IgD-negative memory B cell (primary cell): ENCODE results near the gene SMAD3. TPM values are rescaled to one million over a fixed set of nuclear protein-coding genes. Genes with fewer than 3 reads are reported as not detected.
"Not testable (repeated sequence)": the region's sequence is repeated elsewhere in the genome, so short reads cannot be mapped to it uniquely, and the experiment has no call there.

Source experiments
- H3K27ac Mint-ChIP-seq, 3 donors: one replicate each; pipeline ENCODE4 v1.8.0; 2020 to 2022; ENCODE audit warnings: mild to moderate bottlenecking in 3 of 3, mixed read lengths in 3 of 3, moderate library complexity in 1 of 3
- H3K27me3 Mint-ChIP-seq: one replicate; pipeline ENCODE4 v1.8.0; 2021; ENCODE audit warnings: mixed read lengths
- H3K36me3 Mint-ChIP-seq: one replicate; pipeline ENCODE4 v1.8.0; 2020; ENCODE audit warnings: mild to moderate bottlenecking, mixed read lengths
- H3K4me1 Mint-ChIP-seq, 3 donors: one replicate each; pipeline ENCODE4 v1.8.0; 2020 to 2022; ENCODE audit warnings: mixed read lengths in 3 of 3, mild to moderate bottlenecking in 1 of 3
- H3K4me3 Mint-ChIP-seq, 4 donors: one replicate each; pipeline ENCODE4 v1.8.0; 2020 to 2022; ENCODE audit warnings: mild to moderate bottlenecking in 4 of 4, mixed read lengths in 4 of 4, moderate library complexity in 3 of 4
- H3K9me3 Mint-ChIP-seq, 3 donors: one replicate each; pipeline ENCODE4 v1.8.0; 2020 to 2021; ENCODE audit warnings: mixed read lengths in 3 of 3, mild to moderate bottlenecking in 1 of 3
- polyA plus RNA-seq: library from polyadenylated mRNA; unstranded; fragments of 300-500 nt; fragmentation: Illumina TruSeq; gene quantifications from one replicate; pipeline ENCODE4 v1.2.3, GENCODE V29; 2021

The SMAD3 gene
- polyA plus RNA-seq, 1 donor from 2014 or later, result 32.4 TPM

GRCh38 chr15:67120839-67121643, 55.6 kb downstream of the SMAD3 start:
- Mint-ChIP-seq H3K27ac (peak overlapping the region; percentile 94 to 99 (median 98)), H3K4me3 (peak overlapping the region; percentile 76 to 91 (median 89)), H3K36me3 (no peaks in the 10 kb centered on the region), H3K4me1 (peaks cover 55 to 78% (median 72%) of the 10 kb centered on the region in 3 donors), H3K9me3 (no peaks in the 10 kb centered on the region), H3K27me3 (no peaks in the 10 kb centered on the region)

- peak overlapping the region; percentile 94 to 99 (median 98) for H3K27ac Mint-ChIP-seq
- no peaks in the 10 kb centered on the region for H3K9me3 Mint-ChIP-seq
- no peaks in the 10 kb centered on the region for H3K36me3 Mint-ChIP-seq
- no peaks in the 10 kb centered on the region for H3K27me3 Mint-ChIP-seq
- peaks cover 50 to 77% (median 72%) of the 10 kb centered on the region in 3 donors for H3K4me1 Mint-ChIP-seq
- peak overlapping the region; percentile 76 to 91 (median 89) for H3K4me3 Mint-ChIP-seq
Observed at GRCh38 chr15:67121644-67122605, 56.5 kb downstream of the SMAD3 start.

GRCh38 chr15:67122816-67123215, 57.4 kb downstream of the SMAD3 start:
- H3K4me3 Mint-ChIP-seq, H3K27me3 Mint-ChIP-seq, H3K9me3 Mint-ChIP-seq, H3K36me3 Mint-ChIP-seq: not testable (repeated sequence)
- Mint-ChIP-seq H3K27ac (peak overlapping the region; percentile 86 to 99 (median 98)), H3K4me1 (peaks cover 47 to 75% (median 71%) of the 10 kb centered on the region in 3 donors)

- not testable (repeated sequence) for H3K4me3 Mint-ChIP-seq, H3K36me3 Mint-ChIP-seq, H3K9me3 Mint-ChIP-seq, H3K27me3 Mint-ChIP-seq
- peak overlapping the region in 2 of 3 donors; percentile 98 to 99 for H3K27ac Mint-ChIP-seq
- peaks cover 45 to 72% (median 72%) of the 10 kb centered on the region in 3 donors for H3K4me1 Mint-ChIP-seq
Observed at GRCh38 chr15:67123291-67123690, 57.9 kb downstream of the SMAD3 start.

GRCh38 chr15:67124111-67124510, 58.7 kb downstream of the SMAD3 start:
- Mint-ChIP-seq H3K27me3 (no peaks in the 10 kb centered on the region), H3K36me3 (peaks cover 6% of the 10 kb centered on the region), H3K4me1 (peaks cover 44 to 67% (median 66%) of the 10 kb centered on the region in 3 donors), H3K27ac (peak overlapping the region; percentile 61 to 98 (median 84)), H3K4me3 (peak overlapping the region in 3 of 4 donors; percentile 20 to 75 (median 41)), H3K9me3 (no peaks in the 10 kb centered on the region)

- no peaks in the 10 kb centered on the region for H3K9me3 Mint-ChIP-seq
- H3K36me3 Mint-ChIP-seq, result peaks cover 6% of the 10 kb centered on the region
- peaks cover 44 to 70% (median 61%) of the 10 kb centered on the region in 3 donors for H3K4me1 Mint-ChIP-seq
- no peaks in the 10 kb centered on the region for H3K27me3 Mint-ChIP-seq
- H3K4me3 Mint-ChIP-seq, result peak overlapping the region in 2 of 4 donors; percentile 20 to 32
- peak overlapping the region; percentile 61 to 98 (median 84) for H3K27ac Mint-ChIP-seq
Observed at GRCh38 chr15:67124911-67125588, 59.6 kb downstream of the SMAD3 start.

GRCh38 chr15:67125589-67126502, 60.4 kb downstream of the SMAD3 start:
- H3K9me3 Mint-ChIP-seq, result no peaks in the 10 kb centered on the region
- H3K4me3 Mint-ChIP-seq, result no peak overlapping the region
- peaks cover 6% of the 10 kb centered on the region for H3K36me3 Mint-ChIP-seq
- H3K27ac Mint-ChIP-seq, result peak overlapping the region; percentile 9 to 84 (median 18)
- peaks cover 46 to 68% (median 57%) of the 10 kb centered on the region in 3 donors for H3K4me1 Mint-ChIP-seq
- H3K27me3 Mint-ChIP-seq, result no peaks in the 10 kb centered on the region

GRCh38 chr15:67126551-67127330, 61.3 kb downstream of the SMAD3 start:
- no peaks in the 10 kb centered on the region for H3K27me3 Mint-ChIP-seq
- peaks cover 48 to 68% (median 62%) of the 10 kb centered on the region in 3 donors for H3K4me1 Mint-ChIP-seq
- H3K4me3 Mint-ChIP-seq, result peak overlapping the region in 1 of 4 donors; percentile 50
- peak overlapping the region in 2 of 3 donors; percentile 18 to 85 for H3K27ac Mint-ChIP-seq
- peaks cover 6% of the 10 kb centered on the region for H3K36me3 Mint-ChIP-seq
- H3K9me3 Mint-ChIP-seq, result no peaks in the 10 kb centered on the region

- Mint-ChIP-seq H3K27me3 (no peaks in the 10 kb centered on the region), H3K4me3 (peak overlapping the region in 1 of 4 donors; percentile 50), H3K27ac (peak overlapping the region in 2 of 3 donors; percentile 18 to 85), H3K9me3 (no peaks in the 10 kb centered on the region), H3K36me3 (peaks cover 8% of the 10 kb centered on the region), H3K4me1 (peaks cover 46 to 68% (median 62%) of the 10 kb centered on the region in 3 donors)
Observed at GRCh38 chr15:67127331-67127664, 61.9 kb downstream of the SMAD3 start.

- Mint-ChIP-seq H3K4me3 (peak overlapping the region in 1 of 4 donors; percentile 74), H3K27me3 (no peaks in the 10 kb centered on the region), H3K36me3 (peaks cover 8% of the 10 kb centered on the region)
Observed at GRCh38 chr15:67127965-67128364, 62.6 kb downstream of the SMAD3 start.

GRCh38 chr15:67130166-67130565, 64.8 kb downstream of the SMAD3 start:
- H3K9me3 Mint-ChIP-seq, result no peaks in the 10 kb centered on the region
- H3K4me1 Mint-ChIP-seq, result peaks cover 62 to 74% (median 73%) of the 10 kb centered on the region in 3 donors
- peak overlapping the region in 2 of 3 donors; percentile 18 to 46 for H3K27ac Mint-ChIP-seq
- peaks cover 8% of the 10 kb centered on the region for H3K36me3 Mint-ChIP-seq
- no peaks in the 10 kb centered on the region for H3K27me3 Mint-ChIP-seq
- peak overlapping the region in 1 of 4 donors; percentile 59 for H3K4me3 Mint-ChIP-seq

More at GRCh38 chr15:67127965-67128364, 62.6 kb downstream of the SMAD3 start:
- H3K27ac Mint-ChIP-seq, result peak overlapping the region; percentile 8 to 97 (median 18)
- H3K4me1 Mint-ChIP-seq, result peaks cover 48 to 72% (median 66%) of the 10 kb centered on the region in 3 donors
- no peaks in the 10 kb centered on the region for H3K9me3 Mint-ChIP-seq

- H3K27me3 Mint-ChIP-seq, result no peaks in the 10 kb centered on the region
- H3K4me3 Mint-ChIP-seq, result peak overlapping the region in 1 of 4 donors; percentile 81
- H3K27ac Mint-ChIP-seq, result peak overlapping the region; percentile 18 to 71 (median 59)
- H3K36me3 Mint-ChIP-seq, result peaks cover 8% of the 10 kb centered on the region
- no peaks in the 10 kb centered on the region for H3K9me3 Mint-ChIP-seq
- H3K4me1 Mint-ChIP-seq, result peaks cover 60 to 76% (median 74%) of the 10 kb centered on the region in 3 donors
Observed at GRCh38 chr15:67130673-67131601, 65.5 kb downstream of the SMAD3 start.
